Measurements from ENCODE around the gene GALK2.
A peak's percentile ranks its signal among the peaks of the same experiment; 100 is the strongest.

DNA sequence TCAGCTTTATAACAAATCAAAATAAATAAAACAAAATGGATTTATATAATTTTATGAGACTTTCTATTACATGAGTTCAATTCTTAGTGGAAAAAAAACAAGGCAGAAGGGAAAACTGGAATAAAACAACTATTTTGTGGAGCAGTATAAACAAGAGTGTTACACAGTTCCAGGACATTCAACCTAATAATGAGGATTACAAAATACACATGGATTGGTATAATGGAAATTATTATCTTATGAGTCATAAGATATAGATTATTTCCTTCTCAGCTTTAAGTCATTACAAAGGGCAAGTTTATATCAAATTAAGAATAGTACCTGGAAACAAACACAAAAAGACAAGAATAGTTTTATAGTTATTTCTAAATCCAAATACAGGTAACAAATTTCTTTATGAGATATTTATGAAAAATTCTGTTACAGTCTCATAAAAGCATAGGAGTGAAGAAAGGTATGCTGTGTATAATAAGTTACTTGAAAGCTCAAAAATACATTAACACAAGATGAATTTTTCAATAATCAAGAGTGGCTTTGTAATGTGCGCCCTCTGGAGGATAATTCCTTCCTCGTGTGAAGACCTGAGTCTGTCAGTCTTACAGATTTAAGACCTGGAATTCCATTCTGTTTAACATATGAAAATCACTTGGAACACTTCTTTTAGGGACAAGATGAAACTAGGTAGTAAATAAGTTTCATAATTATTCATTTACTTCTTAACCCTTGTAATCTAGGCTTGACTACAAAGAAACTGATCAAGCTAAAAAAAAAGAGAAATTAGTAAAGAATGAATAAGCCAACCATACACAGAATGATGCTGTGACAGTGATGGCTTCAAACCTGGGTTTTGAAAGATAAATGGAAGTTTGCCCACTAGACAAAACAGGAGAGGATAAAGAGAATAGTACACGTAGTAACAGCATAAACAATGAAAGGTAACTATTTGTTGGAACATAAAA, 24.1 kb upstream of the GALK2 start:
- TF ChIP-seq, protein P1, sequence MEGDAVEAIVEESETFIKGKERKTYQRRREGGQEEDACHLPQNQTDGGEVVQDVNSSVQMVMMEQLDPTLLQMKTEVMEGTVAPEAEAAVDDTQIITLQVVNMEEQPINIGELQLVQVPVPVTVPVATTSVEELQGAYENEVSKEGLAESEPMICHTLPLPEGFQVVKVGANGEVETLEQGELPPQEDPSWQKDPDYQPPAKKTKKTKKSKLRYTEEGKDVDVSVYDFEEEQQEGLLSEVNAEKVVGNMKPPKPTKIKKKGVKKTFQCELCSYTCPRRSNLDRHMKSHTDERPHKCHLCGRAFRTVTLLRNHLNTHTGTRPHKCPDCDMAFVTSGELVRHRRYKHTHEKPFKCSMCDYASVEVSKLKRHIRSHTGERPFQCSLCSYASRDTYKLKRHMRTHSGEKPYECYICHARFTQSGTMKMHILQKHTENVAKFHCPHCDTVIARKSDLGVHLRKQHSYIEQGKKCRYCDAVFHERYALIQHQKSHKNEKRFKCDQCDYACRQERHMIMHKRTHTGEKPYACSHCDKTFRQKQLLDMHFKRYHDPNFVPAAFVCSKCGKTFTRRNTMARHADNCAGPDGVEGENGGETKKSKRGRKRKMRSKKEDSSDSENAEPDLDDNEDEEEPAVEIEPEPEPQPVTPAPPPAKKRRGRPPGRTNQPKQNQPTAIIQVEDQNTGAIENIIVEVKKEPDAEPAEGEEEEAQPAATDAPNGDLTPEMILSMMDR (IDR thresholded peaks at IDR 0.05): peak in 1 of 3 experiments; percentile 34
- TF ChIP-seq POLR2AphosphoS5 (IDR thresholded peaks at IDR 0.05; ENCODE audit: insufficient read depth in 1 of 2, low read depth in 1 of 2): no peak
- no peak for TF ChIP-seq POLR2A (IDR thresholded peaks at IDR 0.05)
